RWPE2 (cell line): ENCODE data around the gene STX8.

Source experiments
- ATAC-seq: fragments of 200-7000 bp; cut with Tn5 transposase; 3 replicates; pipeline ENCODE4 v1.9.1; 2021; ENCODE audit warnings: low read depth
- DNase-seq: peaks from one replicate; pipeline ENCODE4 v3.0.0-alpha.2; 2020; ENCODE audit warnings: low spot score
- H3K27ac ChIP-seq: fragments of 450-650 bp; 2 replicates; pipeline ENCODE4 v1.5.1; 2017; ENCODE audit warnings: mild to moderate bottlenecking; ENCODE audit not compliant: poor library complexity, severe bottlenecking
- H3K27me3 ChIP-seq: fragments of 250-450 bp; sonication (Bioruptor Pico); 2 replicates; pipeline ENCODE4 v1.5.1; 2021; ENCODE audit warnings: mild to moderate bottlenecking, moderate library complexity; ENCODE audit not compliant: insufficient read depth, poor library complexity, severe bottlenecking
- H3K36me3 ChIP-seq: fragments of 250-450 bp; sonication (Bioruptor Pico); 2 replicates; pipeline ENCODE4 v1.5.1; 2020; ENCODE audit warnings: low read depth, mild to moderate bottlenecking, moderate library complexity
- H3K4me1 ChIP-seq: fragments of 250-450 bp; sonication (Bioruptor Pico); 2 replicates; pipeline ENCODE4 v1.5.1; 2021; ENCODE audit warnings: mild to moderate bottlenecking, moderate library complexity; ENCODE audit not compliant: insufficient read depth, poor library complexity, severe bottlenecking
- H3K4me3 ChIP-seq: fragments of 250-450 bp; sonication (Bioruptor Pico); 2 replicates; pipeline ENCODE4 v1.5.1; 2021; ENCODE audit warnings: mild to moderate bottlenecking, moderate library complexity; ENCODE audit not compliant: severe bottlenecking
- H3K9me3 ChIP-seq: fragments of 250-450 bp; sonication (Bioruptor Pico); 2 replicates; pipeline ENCODE4 v1.5.1; 2021; ENCODE audit warnings: mild to moderate bottlenecking, moderate library complexity; ENCODE audit not compliant: severe bottlenecking
- TF ChIP-seq, protein P1 (sequence below): fragments of 450-650 bp; IDR thresholded peaks from one replicate; pipeline ENCODE4 v1.5.1; 2017; ENCODE audit warnings: mild to moderate bottlenecking, moderate library complexity; ENCODE audit not compliant: poor library complexity, severe bottlenecking

The STX8 gene

GRCh38 chr17:9224485-9224884 lies 351.1 kb downstream of the STX8 start:
- DNase-seq (no peak), ATAC-seq (no peak)
- Histone ChIP-seq H3K9me3 (no peaks in the 10 kb centered on the region), H3K4me3 (no peak overlapping the region), H3K27me3 (no peaks in the 10 kb centered on the region), H3K4me1 (no peaks in the 10 kb centered on the region), H3K27ac (no peak overlapping the region), H3K36me3 (no peaks in the 10 kb centered on the region)
- TF ChIP-seq, protein P1, sequence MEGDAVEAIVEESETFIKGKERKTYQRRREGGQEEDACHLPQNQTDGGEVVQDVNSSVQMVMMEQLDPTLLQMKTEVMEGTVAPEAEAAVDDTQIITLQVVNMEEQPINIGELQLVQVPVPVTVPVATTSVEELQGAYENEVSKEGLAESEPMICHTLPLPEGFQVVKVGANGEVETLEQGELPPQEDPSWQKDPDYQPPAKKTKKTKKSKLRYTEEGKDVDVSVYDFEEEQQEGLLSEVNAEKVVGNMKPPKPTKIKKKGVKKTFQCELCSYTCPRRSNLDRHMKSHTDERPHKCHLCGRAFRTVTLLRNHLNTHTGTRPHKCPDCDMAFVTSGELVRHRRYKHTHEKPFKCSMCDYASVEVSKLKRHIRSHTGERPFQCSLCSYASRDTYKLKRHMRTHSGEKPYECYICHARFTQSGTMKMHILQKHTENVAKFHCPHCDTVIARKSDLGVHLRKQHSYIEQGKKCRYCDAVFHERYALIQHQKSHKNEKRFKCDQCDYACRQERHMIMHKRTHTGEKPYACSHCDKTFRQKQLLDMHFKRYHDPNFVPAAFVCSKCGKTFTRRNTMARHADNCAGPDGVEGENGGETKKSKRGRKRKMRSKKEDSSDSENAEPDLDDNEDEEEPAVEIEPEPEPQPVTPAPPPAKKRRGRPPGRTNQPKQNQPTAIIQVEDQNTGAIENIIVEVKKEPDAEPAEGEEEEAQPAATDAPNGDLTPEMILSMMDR, result no peak

- DNase-seq (no peak), ATAC-seq (no peak)
- Histone ChIP-seq H3K36me3 (no peaks in the 10 kb centered on the region), H3K27me3 (no peaks in the 10 kb centered on the region), H3K27ac (no peak overlapping the region), H3K4me1 (no peaks in the 10 kb centered on the region), H3K4me3 (no peak overlapping the region), H3K9me3 (no peaks in the 10 kb centered on the region)
- TF ChIP-seq, protein P1, result no peak
These were observed 352.1 kb downstream of the STX8 start for GRCh38 chr17:9223531-9223930.

DNA sequence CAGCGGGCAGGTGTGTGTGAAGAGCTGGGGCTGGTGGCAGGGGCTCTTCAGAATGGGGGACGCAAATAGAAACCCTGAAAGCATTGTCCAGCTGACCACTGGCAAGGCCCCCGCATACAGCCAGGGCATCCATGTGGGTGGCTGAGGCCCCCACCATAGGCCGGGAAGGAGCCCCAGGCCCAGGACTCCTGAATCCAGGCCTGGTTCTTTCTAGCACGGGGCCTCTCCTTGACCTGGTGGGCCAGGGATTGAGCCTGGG lies 353.8 kb downstream of the STX8 start:
- Histone ChIP-seq H3K4me1 (no peaks in the 10 kb centered on the region), H3K27me3 (no peaks in the 10 kb centered on the region), H3K9me3 (no peaks in the 10 kb centered on the region), H3K36me3 (no peaks in the 10 kb centered on the region), H3K4me3 (no peak overlapping the region), H3K27ac (no peak overlapping the region)
- ATAC-seq, result no peak
- TF ChIP-seq, protein P1, result no peak
- no peak for DNase-seq

GRCh38 chr17:9221147-9221921 lies 354.3 kb downstream of the STX8 start:
- no peak for DNase-seq
- Histone ChIP-seq H3K4me1 (no peaks in the 10 kb centered on the region), H3K4me3 (no peak overlapping the region), H3K36me3 (no peaks in the 10 kb centered on the region), H3K9me3 (no peaks in the 10 kb centered on the region), H3K27ac (no peak overlapping the region), H3K27me3 (no peaks in the 10 kb centered on the region)
- no peak for ATAC-seq
- TF ChIP-seq, protein P1, result no peak

DNA sequence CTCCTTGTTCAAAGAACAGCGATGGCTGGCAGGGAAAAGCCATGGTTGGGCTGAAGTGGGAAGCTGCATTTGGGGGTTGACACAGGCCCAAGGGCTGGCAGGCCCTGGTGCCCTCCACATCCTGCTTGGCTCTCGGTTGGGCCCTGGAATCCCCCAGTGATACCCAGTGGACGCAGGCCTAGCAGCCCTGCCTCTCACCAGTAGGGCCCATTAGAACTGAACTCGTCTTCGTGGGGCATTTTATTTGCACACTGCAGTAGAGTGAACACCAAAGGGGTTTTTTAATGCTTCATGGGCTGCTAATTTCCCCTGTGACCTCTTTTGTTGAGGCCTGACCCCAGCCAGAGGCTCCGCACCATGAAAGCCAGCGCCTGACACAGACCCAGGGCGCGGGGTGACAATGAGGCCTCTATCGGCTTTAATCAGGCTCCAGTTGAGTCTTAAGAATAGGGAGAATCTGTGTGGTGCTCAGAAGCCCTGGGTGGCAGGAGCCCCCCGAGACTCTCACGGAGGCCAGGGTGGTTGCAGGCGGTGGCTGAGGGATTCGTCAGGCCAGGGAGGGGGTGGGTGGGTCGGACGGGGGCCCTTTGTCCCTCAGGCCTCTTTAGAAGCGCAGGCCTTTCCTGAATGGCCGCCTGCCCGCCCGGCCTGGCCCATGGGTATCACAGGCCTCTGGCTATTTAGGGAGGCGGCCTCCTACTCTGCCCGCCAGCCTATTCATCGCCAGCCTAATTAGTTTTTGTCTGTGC lies 355.0 kb downstream of the STX8 start:
- Histone ChIP-seq H3K27ac (no peak overlapping the region), H3K9me3 (no peaks in the 10 kb centered on the region), H3K4me3 (no peak overlapping the region), H3K4me1 (no peaks in the 10 kb centered on the region), H3K27me3 (no peaks in the 10 kb centered on the region), H3K36me3 (no peaks in the 10 kb centered on the region)
- DNase-seq (no peak), ATAC-seq (no peak)
- TF ChIP-seq, protein P1, result no peak
